WI38 (cell line): ENCODE results near the gene TEN1.
"Not testable (repeated sequence)": the region's sequence is repeated elsewhere in the genome, so short reads cannot be mapped to it uniquely, and the experiment has no call there.

Experiments
- H3K4me3 ChIP-seq: 2 replicates; pipeline ENCODE4 v1.5.1; 2011; ENCODE audit warnings: low read depth, mild to moderate bottlenecking, control low read depth, low read length
- TF ChIP-seq, protein P1 (sequence below): IDR thresholded peaks from 2 replicates; pipeline ENCODE4 v1.5.1; 2012; ENCODE audit warnings: low read depth, mild to moderate bottlenecking, control low read depth, low read length

Gene TEN1

DNA sequence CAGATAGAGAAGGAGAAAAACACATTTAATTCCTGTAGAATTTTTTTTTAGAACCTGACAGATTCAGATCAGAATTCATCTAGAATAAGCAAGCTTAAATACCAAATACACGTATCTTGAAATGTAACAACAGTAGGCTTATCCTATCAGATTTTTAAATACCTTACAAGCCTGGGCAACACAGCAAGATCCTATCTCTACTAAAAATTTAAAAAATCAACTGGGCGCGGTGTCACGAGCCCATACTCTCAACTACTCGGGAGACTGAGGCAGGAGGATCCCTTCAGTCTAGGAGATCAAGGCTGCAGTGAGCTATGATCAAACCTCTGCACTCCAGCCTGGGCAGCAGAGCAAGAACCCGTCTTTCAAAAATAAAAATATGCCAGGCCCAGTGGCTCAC lies 13.6 kb upstream of the TEN1 start:
- no peak overlapping the region for H3K4me3 ChIP-seq
- TF ChIP-seq, protein P1, sequence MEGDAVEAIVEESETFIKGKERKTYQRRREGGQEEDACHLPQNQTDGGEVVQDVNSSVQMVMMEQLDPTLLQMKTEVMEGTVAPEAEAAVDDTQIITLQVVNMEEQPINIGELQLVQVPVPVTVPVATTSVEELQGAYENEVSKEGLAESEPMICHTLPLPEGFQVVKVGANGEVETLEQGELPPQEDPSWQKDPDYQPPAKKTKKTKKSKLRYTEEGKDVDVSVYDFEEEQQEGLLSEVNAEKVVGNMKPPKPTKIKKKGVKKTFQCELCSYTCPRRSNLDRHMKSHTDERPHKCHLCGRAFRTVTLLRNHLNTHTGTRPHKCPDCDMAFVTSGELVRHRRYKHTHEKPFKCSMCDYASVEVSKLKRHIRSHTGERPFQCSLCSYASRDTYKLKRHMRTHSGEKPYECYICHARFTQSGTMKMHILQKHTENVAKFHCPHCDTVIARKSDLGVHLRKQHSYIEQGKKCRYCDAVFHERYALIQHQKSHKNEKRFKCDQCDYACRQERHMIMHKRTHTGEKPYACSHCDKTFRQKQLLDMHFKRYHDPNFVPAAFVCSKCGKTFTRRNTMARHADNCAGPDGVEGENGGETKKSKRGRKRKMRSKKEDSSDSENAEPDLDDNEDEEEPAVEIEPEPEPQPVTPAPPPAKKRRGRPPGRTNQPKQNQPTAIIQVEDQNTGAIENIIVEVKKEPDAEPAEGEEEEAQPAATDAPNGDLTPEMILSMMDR, result no peak

DNA sequence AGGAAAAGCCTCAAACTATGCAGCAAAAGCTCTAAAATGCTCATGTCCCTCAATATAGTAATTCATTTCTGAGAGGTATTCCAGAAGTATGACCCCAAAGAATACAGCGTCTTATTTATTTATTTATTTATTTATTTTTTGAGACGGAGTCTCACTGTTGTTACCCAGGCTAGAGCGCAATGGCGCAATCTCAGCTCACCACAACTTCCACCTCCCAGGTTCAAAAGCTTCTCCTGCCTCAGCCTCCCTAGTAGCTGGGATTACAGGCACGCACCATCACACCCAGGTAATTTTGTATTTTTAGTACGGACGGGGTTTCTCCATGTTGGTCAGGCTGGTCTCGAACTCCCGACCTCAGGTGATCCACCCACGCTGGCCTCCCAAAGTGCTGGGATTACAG lies 10.0 kb upstream of the TEN1 start:
- not testable (repeated sequence) for H3K4me3 ChIP-seq

DNA sequence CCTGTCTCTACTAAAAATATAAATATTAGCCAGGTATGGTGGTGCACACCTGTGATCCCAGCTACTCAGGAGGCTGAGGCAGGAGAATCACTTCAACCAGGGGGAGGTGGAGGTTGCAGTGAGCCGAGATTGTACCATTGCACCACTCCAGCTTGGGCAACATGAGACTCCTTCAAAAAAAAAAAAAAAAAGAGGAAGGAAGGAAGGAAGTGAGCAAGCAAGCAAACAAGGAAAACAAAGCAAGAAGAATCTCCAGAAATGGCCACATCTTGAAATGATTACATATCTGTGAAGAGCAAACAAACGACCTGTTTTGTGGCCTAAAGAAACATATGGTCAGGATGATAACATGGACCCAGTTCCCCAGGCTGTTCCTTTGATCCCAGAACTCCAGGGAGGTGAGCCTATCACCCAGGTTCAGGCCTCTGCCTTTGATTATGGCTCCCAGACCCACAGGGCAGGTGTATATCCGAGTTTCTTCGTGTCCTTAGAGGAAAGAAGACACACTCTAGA lies 9.0 kb upstream of the TEN1 start:
- TF ChIP-seq, protein P1, result no peak
- H3K4me3 ChIP-seq, result no peak overlapping the region

DNA sequence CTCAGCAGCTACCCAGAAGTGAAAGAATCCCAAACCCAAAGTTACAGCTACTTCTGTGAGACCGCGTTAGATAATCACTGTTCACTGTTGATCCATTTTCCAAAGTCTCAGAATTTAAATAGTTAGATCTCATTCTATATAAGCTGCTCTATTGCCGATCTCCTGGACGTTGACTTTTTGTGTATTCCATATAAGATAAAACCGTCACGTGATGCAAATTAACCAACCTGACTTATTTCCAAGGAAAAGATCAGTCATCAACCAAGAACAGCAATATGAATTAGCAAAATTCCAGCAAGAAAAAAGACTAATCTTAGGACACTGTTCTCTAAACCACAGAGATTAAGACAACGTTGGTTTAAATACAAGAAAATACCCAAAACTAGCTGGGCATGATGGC lies 8.4 kb upstream of the TEN1 start:
- TF ChIP-seq, protein P1, result no peak
- H3K4me3 ChIP-seq, result no peak overlapping the region

DNA sequence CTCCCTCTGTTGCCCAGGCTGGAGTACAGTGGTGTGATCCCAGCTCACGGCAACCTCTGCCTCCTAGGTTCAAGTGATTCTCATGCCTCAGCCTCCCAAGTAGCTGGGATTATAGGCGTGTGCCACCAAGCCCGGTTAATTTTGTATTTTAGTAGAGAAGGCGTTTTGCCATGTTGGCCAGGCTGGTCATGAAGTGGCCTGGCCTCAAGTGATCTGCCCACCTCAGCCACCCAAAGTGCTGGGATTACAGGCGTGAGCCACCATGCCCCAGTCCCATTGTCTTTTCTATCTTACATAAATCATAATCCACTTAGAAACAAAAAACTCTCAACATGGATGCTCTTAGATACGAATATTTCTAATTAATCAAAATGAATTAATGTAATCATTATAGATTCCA lies 3.9 kb upstream of the TEN1 start:
- not testable (repeated sequence) for H3K4me3 ChIP-seq

DNA sequence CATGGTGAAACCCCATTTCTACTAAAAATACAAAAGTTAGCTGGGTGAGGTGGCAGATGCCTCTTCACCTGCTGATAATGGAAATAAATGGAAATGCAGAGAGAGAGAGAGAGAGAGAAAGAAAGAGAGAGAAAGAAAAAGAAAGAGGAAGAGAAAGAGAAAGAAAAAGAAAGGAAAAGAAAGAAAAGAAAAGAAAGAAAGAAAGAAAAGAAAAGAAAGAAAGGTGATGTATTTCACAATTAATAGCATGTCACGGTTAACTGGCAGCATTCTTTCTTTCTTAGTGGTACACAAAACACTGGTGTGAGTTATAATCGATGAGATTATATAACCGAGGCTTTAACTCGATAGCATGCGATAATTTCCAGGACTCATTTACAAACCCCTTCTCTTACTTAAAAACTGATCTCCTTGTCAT lies 3.3 kb upstream of the TEN1 start:
- no peak overlapping the region for H3K4me3 ChIP-seq
- TF ChIP-seq, protein P1, result no peak

DNA sequence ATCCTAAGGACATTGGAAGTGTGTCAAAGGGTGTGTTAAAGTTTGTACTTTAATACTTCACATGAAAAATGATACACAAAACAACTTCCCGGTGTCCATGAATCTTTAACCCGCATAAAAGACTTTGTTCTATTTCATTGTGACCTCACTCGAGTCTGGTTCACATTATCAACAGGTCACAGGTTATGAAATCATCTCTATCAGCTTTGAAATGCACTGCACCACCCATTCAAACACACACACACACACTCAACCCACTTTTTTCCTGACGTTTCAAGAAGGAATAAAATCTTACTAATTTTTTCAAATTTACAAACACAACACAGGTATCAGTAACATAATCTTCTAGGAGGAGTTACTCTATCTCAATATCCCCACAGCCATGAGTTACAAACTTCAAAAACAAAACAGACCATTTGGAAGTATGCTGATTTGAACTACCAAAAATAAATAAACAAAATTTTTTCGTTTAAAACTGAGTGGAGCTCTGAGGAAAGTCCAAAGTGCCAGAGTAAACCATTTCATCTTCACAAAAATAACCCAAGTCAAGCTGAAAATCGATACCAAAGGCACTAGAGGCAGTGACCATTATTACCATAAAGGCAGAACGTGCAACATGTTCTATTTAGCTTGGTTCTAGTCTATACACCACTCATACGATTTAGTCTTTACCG lies 2.7 kb upstream of the TEN1 start:
- TF ChIP-seq, protein P1, result no peak
- H3K4me3 ChIP-seq, result no peak overlapping the region

DNA sequence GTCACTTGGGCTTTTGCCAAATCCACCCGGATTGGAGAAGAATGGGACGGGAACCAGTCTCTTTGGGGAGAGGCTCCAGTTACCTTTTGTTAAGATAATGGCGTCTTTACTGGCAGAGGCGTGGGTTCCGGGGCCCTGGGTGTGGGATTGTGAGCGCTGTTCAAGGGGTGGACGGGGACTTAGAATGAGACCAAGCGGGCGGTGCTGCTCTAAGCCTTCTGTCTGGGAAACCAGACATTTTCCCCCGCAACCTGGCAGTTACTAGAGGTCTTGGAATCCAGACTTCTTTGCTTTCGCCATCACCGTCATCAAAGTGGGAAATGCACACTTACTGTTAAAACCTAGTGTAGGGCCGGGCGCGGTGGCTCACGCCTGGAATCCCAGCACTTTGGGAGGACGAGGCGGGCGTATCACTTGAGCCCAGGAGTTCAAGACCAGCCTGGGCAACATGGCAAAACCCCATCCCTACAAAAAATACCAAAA lies 706 bp downstream of the TEN1 start:
- TF ChIP-seq, protein P1, result no peak

More for the DNA sequence above, 706 bp downstream of the TEN1 start:
- H3K4me3 ChIP-seq, result peak overlapping the region; percentile 90
